PFSK-1 (cell line): ENCODE measurements around the gene HES2.

Experiments used
- FOXP2 ChIP-seq: optimal IDR thresholded peaks from 2 replicates; pipeline ENCODE3; 2011; ENCODE audit warnings: borderline replicate concordance, control low read depth, inconsistent platforms; ENCODE audit not compliant: insufficient read depth; ENCODE audit errors: extremely low read length, extremely low read depth
- POLR2AphosphoS5 ChIP-seq: IDR thresholded peaks from 2 replicates; pipeline ENCODE4 v1.6.1; 2012; ENCODE audit warnings: low read depth, mild to moderate bottlenecking, control low read depth, low read length, moderate library complexity
- REST ChIP-seq, 2 experiments: IDR thresholded peaks; 2 replicates each; pipeline versions ENCODE4 v1.6.1 to v1.8.0; 2011 to 2012; ENCODE audit warnings: low read depth in 2 of 2, low read length in 2 of 2, control low read depth in 1 of 2, inconsistent platforms in 1 of 2, mild to moderate bottlenecking in 1 of 2, moderate library complexity in 1 of 2; ENCODE audit not compliant: insufficient read depth in 1 of 2
- SIN3A ChIP-seq: IDR thresholded peaks from 2 replicates; pipeline ENCODE4 v1.6.1; 2012; ENCODE audit warnings: mild to moderate bottlenecking, low read length, moderate library complexity, borderline replicate concordance; ENCODE audit not compliant: insufficient read depth
- TAF1 ChIP-seq: IDR thresholded peaks from 2 replicates; pipeline ENCODE4 v1.6.1; 2012; ENCODE audit warnings: low read length, control low read depth, borderline replicate concordance; ENCODE audit not compliant: insufficient read depth

Gene HES2

GRCh38 chr1:6448749-6449631 lies 29.3 kb upstream of the HES2 start:
- no peak for TF ChIP-seq TAF1
- no peak for TF ChIP-seq FOXP2
- TF ChIP-seq POLR2AphosphoS5 = no peak
- no peak for TF ChIP-seq REST (IDR thresholded peaks at IDR 0.05; ENCODE audit: insufficient read depth in 1 of 2, low read depth in 2 of 2, low read length in 2 of 2)
- TF ChIP-seq SIN3A = no peak

DNA sequence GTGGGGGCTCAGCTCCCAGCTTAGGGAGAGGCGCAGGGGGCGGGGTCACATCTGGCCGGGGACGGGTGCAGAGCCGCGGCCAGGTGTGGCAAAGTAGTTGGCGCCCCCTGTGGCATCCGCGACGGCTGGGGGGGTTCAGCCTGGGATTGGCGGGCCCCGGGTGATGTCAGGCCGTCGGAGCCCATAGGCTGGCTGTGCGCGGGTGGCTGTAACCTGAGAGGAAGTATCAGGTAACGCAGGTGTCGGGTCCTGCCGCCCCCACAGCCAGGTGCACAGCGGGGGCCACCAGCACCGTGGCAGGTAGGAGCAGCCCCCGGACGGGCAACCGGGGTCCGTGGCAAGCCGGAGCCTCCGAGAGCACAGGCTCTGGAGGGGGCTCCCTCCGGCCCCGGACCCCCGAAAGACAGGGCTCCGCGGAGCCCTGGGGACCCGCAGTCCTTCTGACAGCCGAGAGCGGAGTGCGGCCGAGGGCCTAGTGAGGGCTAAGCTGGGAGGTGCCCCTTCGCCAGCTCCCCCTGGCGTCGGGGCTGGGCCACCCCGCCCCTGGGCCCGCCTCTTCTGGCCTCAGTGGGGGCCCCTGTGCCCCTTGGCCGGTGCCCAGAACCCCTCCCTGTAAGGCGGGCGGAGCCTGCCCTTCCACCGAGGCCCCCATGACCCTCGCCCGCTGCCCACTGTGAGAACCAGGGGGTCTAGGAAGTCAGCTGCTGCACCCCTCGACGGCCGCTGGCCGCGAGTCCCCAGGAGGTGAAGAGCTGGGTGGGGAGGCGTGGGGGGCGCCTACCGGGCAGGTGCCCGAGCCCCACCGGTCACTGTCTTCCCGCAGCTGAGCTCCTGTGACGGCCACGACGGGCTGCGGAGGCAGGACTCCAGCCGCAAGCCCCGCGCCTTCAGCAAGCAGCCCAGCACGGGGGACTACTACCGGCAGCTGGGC lies 28.4 kb upstream of the HES2 start:
- no peak for TF ChIP-seq TAF1
- TF ChIP-seq FOXP2 = no peak
- TF ChIP-seq REST (IDR thresholded peaks at IDR 0.05; ENCODE audit: insufficient read depth in 1 of 2, low read depth in 2 of 2, low read length in 2 of 2) = no peak
- no peak for TF ChIP-seq POLR2AphosphoS5
- no peak for TF ChIP-seq SIN3A

DNA sequence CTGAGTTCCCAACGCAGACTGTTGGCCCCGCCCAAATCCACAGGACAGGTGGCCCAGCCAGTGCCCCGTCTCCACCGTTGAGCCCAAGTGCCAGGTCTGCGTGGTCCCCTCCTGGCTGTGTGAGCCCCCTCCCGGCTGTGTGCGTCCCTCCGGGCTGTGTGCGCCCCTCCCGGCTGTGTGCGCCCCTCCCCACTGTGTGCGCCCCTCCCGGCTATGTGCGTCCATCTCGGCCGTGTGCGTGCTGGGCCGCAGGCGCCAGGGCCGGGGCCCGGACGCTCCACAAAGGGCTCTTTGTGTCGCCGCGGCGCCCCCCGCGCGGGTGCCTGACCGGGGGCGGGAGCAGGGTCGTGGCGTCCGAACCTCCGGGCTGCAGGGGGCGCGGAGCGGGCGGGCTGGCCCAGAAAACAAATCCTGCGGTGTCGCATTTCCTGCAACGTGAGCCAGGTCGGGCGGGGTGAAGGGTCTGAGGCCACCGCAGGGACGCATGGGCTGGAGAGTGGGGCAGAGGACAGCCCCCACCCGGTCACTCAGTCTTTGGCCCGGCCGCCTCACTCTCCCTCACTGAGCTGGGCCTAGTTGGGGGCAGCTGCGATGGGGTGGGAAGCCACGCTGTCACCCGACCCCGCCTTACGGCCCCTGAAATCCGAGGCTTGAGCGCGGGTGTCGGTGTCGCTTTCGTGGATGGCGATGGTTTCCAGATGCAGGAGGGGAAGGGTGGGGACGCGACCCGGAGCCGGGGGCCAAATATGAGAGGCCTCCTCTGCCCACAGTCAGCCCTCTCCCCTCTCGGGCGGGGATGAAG lies 27.5 kb upstream of the HES2 start:
- TF ChIP-seq FOXP2 (no peak), REST (IDR thresholded peaks at IDR 0.05; ENCODE audit: insufficient read depth in 1 of 2, low read depth in 2 of 2, low read length in 2 of 2) (no peak), SIN3A (no peak), TAF1 (no peak), POLR2AphosphoS5 (no peak)

DNA sequence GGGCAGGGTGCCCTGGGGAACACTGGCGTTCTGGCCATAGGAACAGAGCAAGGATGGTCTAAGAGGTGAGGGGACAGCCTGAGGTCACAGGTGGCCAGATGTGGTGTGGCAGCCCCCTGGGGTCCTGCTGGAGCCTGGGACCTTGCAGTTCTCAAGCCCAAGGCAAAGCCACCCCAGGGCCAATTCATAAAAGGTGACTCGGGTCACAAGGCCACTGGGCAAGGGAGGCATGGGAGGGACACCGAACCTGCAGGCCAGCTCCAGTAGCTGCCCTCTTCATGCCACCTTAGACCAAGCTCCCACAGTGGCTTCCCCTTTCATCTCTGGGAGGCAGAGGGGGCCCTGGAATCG lies 26.9 kb upstream of the HES2 start:
- TF ChIP-seq TAF1 = no peak
- TF ChIP-seq FOXP2 = no peak
- TF ChIP-seq POLR2AphosphoS5 = no peak
- TF ChIP-seq REST (IDR thresholded peaks at IDR 0.05; ENCODE audit: insufficient read depth in 1 of 2, low read depth in 2 of 2, low read length in 2 of 2) = no peak
- TF ChIP-seq SIN3A = no peak
